Fibroblast of lung (primary cell): Measurements from ENCODE around the gene KRTAP4-3.

Experiments
- EZH2 ChIP-seq: IDR thresholded peaks from 2 replicates; pipeline ENCODE4 v1.5.1; 2012; ENCODE audit warnings: low read length, control low read depth, mild to moderate bottlenecking; ENCODE audit errors: missing control alignments
- TF ChIP-seq, protein P1 (sequence below), 2 donors: IDR thresholded peaks in 1 of 2; conservative IDR thresholded peaks in 1 of 2; 1 replicate in 1 of 2; 2 replicates in 1 of 2; pipeline ENCODE4 v1.5.1; 2011 to 2012; ENCODE audit warnings: low read length in 2 of 2, control low read depth in 1 of 2, inconsistent platforms in 1 of 2, low read depth in 1 of 2, mild to moderate bottlenecking in 1 of 2

DNA sequence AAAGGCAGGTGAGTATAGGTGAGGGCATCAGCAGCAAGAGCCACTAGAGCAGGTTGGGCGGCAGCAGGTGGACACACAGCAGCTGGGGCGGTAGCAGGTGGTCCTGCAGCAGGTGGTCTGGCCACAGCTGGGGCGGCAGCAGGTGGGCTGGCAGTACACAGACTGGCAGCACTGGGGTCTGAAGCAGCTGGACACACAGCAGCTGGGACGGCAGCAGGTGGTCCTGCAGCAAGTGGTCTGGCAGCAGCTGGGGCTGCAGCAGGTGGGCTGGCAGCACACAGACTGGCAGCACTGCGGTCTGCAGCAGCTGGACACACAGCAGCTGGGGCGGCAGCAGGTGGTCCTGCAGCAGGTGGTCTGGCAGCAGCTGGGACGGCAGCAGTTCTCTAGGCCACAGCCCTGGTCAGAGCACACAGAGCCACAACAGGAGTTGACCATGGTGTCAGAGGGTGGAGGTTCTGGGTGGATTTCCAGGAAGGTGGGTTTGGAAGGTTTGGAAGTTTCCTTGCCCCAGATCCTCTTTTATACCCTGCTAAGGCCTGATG lies 9.8 kb upstream of the KRTAP4-3 start, which contains the start of gene KRTAP4-2:
- TF ChIP-seq, protein P1, sequence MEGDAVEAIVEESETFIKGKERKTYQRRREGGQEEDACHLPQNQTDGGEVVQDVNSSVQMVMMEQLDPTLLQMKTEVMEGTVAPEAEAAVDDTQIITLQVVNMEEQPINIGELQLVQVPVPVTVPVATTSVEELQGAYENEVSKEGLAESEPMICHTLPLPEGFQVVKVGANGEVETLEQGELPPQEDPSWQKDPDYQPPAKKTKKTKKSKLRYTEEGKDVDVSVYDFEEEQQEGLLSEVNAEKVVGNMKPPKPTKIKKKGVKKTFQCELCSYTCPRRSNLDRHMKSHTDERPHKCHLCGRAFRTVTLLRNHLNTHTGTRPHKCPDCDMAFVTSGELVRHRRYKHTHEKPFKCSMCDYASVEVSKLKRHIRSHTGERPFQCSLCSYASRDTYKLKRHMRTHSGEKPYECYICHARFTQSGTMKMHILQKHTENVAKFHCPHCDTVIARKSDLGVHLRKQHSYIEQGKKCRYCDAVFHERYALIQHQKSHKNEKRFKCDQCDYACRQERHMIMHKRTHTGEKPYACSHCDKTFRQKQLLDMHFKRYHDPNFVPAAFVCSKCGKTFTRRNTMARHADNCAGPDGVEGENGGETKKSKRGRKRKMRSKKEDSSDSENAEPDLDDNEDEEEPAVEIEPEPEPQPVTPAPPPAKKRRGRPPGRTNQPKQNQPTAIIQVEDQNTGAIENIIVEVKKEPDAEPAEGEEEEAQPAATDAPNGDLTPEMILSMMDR (conservative IDR thresholded peaks at IDR 0.05 in 1 of 2, IDR thresholded peaks at IDR 0.05 in 1 of 2; ENCODE audit: low read depth in 1 of 2, low read length in 2 of 2): no peak
- TF ChIP-seq EZH2: no peak
